ENCODE measurements around the gene NACC1.

DNA sequence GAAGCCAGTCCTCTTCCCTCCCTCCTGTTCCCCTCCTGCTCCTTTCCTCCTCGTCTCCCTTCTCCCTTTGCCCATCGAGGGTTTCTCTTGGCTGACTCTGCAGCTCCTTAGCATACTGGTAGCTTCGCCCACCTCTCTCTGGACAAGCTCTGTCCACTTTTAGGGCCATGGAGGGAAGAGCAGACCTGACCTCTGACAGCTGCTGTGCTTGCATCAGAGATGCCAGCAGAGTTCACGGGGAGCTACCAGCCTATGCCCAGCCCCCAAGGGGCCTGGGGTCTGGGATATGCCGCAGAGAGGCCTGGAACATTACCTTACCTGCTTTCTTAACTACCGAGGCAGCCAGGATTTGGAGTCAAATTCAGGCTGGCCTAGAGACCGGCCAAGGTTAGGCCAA is 35.1 kb upstream of the NACC1 start:
- TF ChIP-seq, protein P1, sequence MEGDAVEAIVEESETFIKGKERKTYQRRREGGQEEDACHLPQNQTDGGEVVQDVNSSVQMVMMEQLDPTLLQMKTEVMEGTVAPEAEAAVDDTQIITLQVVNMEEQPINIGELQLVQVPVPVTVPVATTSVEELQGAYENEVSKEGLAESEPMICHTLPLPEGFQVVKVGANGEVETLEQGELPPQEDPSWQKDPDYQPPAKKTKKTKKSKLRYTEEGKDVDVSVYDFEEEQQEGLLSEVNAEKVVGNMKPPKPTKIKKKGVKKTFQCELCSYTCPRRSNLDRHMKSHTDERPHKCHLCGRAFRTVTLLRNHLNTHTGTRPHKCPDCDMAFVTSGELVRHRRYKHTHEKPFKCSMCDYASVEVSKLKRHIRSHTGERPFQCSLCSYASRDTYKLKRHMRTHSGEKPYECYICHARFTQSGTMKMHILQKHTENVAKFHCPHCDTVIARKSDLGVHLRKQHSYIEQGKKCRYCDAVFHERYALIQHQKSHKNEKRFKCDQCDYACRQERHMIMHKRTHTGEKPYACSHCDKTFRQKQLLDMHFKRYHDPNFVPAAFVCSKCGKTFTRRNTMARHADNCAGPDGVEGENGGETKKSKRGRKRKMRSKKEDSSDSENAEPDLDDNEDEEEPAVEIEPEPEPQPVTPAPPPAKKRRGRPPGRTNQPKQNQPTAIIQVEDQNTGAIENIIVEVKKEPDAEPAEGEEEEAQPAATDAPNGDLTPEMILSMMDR (IDR thresholded peaks at IDR 0.05) = no peak
- TF ChIP-seq EZH2 (IDR thresholded peaks at IDR 0.05) = no peak

Data from neural progenitor cell (in vitro differentiated cells).